ENCODE data around the gene ZNF580. TPM values are rescaled to one million over a fixed set of nuclear protein-coding genes. Genes with fewer than 3 reads are reported as not detected.

The ZNF580 gene
- total and polyA plus RNA-seq, 2 of the 13 experiments (the other 11 are each of a cell fraction or from before 2014, with no cell fraction given), result 4.4 to 6.0 TPM

GRCh38 chr19:55624109-55625003 is 16.4 kb upstream of the ZNF580 start, which contains the start of gene ZNF784 (continued):
- TF ChIP-seq ZNF816 (CRISPR knock-in tag; IDR thresholded peaks at IDR 0.05; ENCODE audit: borderline replicate concordance) (no peak), AKAP8 (CRISPR knock-in tag; IDR thresholded peaks at IDR 0.05) (no peak), ZSCAN9 (CRISPR knock-in tag; IDR thresholded peaks at IDR 0.05; ENCODE audit: borderline replicate concordance) (no peak), CBFB (CRISPR knock-in tag; IDR thresholded peaks at IDR 0.05) (no peak), ZNF484 (CRISPR knock-in tag; IDR thresholded peaks at IDR 0.05; ENCODE audit: borderline replicate concordance, low read depth) (no peak), ZBTB37 (CRISPR knock-in tag; IDR thresholded peaks at IDR 0.05) (no peak), BRF2 (CRISPR knock-in tag; IDR thresholded peaks at IDR 0.05) (no peak), ARHGAP35 (CRISPR knock-in tag; IDR thresholded peaks at IDR 0.05; ENCODE audit: borderline replicate concordance) (no peak), HNRNPLL (IDR thresholded peaks at IDR 0.05; ENCODE audit: low read depth, low read length, poor library complexity, severe bottlenecking) (no peak), ZMYM3 (CRISPR knock-in tag; IDR thresholded peaks at IDR 0.05) (no peak), E2F5 (CRISPR knock-in tag; conservative IDR thresholded peaks at IDR 0.05) (0 out of 2 replicates have a peak, but pooled peaks have one; percentile 23), GLI4 (CRISPR knock-in tag; IDR thresholded peaks at IDR 0.05; ENCODE audit: borderline replicate concordance) (no peak), SMARCC2 (IDR thresholded peaks at IDR 0.05) (no peak), KLF13 (CRISPR knock-in tag; IDR thresholded peaks at IDR 0.05) (no peak)
- TF ChIP-seq, protein P1, sequence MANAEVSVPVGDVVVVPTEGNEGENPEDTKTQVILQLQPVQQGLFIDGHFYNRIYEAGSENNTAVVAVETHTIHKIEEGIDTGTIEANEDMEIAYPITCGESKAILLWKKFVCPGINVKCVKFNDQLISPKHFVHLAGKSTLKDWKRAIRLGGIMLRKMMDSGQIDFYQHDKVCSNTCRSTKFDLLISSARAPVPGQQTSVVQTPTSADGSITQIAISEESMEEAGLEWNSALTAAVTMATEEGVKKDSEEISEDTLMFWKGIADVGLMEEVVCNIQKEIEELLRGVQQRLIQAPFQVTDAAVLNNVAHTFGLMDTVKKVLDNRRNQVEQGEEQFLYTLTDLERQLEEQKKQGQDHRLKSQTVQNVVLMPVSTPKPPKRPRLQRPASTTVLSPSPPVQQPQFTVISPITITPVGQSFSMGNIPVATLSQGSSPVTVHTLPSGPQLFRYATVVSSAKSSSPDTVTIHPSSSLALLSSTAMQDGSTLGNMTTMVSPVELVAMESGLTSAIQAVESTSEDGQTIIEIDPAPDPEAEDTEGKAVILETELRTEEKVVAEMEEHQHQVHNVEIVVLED (CRISPR knock-in tag; IDR thresholded peaks at IDR 0.05; ENCODE audit: borderline replicate concordance), result peak; percentile 56; the same call in 1 of the 2 replicates
- TF ChIP-seq, protein P2, sequence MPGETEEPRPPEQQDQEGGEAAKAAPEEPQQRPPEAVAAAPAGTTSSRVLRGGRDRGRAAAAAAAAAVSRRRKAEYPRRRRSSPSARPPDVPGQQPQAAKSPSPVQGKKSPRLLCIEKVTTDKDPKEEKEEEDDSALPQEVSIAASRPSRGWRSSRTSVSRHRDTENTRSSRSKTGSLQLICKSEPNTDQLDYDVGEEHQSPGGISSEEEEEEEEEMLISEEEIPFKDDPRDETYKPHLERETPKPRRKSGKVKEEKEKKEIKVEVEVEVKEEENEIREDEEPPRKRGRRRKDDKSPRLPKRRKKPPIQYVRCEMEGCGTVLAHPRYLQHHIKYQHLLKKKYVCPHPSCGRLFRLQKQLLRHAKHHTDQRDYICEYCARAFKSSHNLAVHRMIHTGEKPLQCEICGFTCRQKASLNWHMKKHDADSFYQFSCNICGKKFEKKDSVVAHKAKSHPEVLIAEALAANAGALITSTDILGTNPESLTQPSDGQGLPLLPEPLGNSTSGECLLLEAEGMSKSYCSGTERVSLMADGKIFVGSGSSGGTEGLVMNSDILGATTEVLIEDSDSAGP (CRISPR knock-in tag; IDR thresholded peaks at IDR 0.05; ENCODE audit: borderline replicate concordance), result peak; percentile 29; the same call in 1 of the 2 replicates
- TF ChIP-seq, protein P3, sequence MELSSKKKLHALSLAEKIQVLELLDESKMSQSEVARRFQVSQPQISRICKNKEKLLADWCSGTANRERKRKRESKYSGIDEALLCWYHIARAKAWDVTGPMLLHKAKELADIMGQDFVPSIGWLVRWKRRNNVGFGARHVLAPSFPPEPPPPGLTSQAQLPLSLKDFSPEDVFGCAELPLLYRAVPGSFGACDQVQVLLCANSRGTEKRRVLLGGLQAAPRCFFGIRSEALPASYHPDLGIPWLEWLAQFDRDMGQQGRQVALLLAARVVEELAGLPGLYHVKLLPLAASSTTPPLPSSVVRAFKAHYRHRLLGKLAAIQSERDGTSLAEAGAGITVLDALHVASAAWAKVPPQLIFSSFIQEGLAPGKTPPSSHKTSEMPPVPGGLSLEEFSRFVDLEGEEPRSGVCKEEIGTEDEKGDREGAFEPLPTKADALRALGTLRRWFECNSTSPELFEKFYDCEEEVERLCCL (CRISPR knock-in tag; IDR thresholded peaks at IDR 0.05; ENCODE audit: borderline replicate concordance), result no peak
